NCI-H460 (cell line): ENCODE measurements around the gene NUP85. TPM values are rescaled to one million over a fixed set of nuclear protein-coding genes. Genes with fewer than 3 reads are reported as not detected.
"Not testable (repeated sequence)": the region's sequence is repeated elsewhere in the genome, so short reads cannot be mapped to it uniquely, and the experiment has no call there.

ENCODE experiments used
- DNase-seq: peaks from one replicate; pipeline ENCODE4 v3.0.0-alpha.2; 2016; ENCODE audit warnings: low read depth; ENCODE audit errors: extremely low read depth
- total RNA-seq: library from RNA; depleted of rRNA; stranded (reverse); fragments of >200 nt; shearing (Covaris generic); gene quantifications from 2 replicates; pipeline ENCODE4 v1.2.3, GENCODE V29; 2014

The NUP85 gene
- total RNA-seq, 1 experiment from 2014 or later = 51.0 TPM

- DNase-seq = no peak
These were observed 34.4 kb downstream of the NUP85 start for GRCh38 chr17:75239778-75240393.

GRCh38 chr17:75240394-75241142 lies 35.1 kb downstream of the NUP85 start:
- DNase-seq = no peak

- no peak for DNase-seq
These were observed 35.6 kb downstream of the NUP85 start for GRCh38 chr17:75241143-75241430.

- no peak for DNase-seq
These were observed 36.0 kb downstream of the NUP85 start for GRCh38 chr17:75241502-75241901.

GRCh38 chr17:75241996-75242460 lies 36.5 kb downstream of the NUP85 start:
- no peak for DNase-seq

- DNase-seq = no peak
These were observed 37.1 kb downstream of the NUP85 start for GRCh38 chr17:75242461-75243042.

GRCh38 chr17:75244133-75244866 lies 38.8 kb downstream of the NUP85 start:
- DNase-seq = no peak

- DNase-seq = no peak
These were observed 39.5 kb downstream of the NUP85 start for GRCh38 chr17:75245011-75245410.

GRCh38 chr17:75246404-75246803 lies 40.9 kb downstream of the NUP85 start:
- DNase-seq = no peak

GRCh38 chr17:75249564-75249963 lies 44.1 kb downstream of the NUP85 start:
- no peak for DNase-seq

- no peak for DNase-seq
These were observed 44.6 kb downstream of the NUP85 start for GRCh38 chr17:75250009-75250471.

GRCh38 chr17:75252039-75252816 lies 46.7 kb downstream of the NUP85 start:
- DNase-seq = no peak

GRCh38 chr17:75255954-75256698 lies 50.6 kb downstream of the NUP85 start:
- not testable (repeated sequence) for DNase-seq

- DNase-seq = not testable (repeated sequence)
These were observed 51.7 kb downstream of the NUP85 start for GRCh38 chr17:75257228-75257627.

- DNase-seq = no peak
These were observed 55.3 kb downstream of the NUP85 start for GRCh38 chr17:75260641-75261335.

GRCh38 chr17:75261336-75262111 lies 56.0 kb downstream of the NUP85 start, which contains the start of the genes GGA3 and MRPS7:
Gene GGA3 (minus strand): TSS chr17:75261606. CDS start chr17:75261587, 19 bp downstream.
Gene MRPS7 (plus strand): TSS chr17:75261879. CDS start chr17:75261901, 22 bp downstream.
- DNase-seq = peak; percentile 93

GRCh38 chr17:75262112-75262606 lies 56.7 kb downstream of the NUP85 start:
- DNase-seq = no peak

GRCh38 chr17:75263055-75263454 lies 57.6 kb downstream of the NUP85 start:
- no peak for DNase-seq
